K562 (cell line): Measurements from ENCODE around the gene DHRS4L2. TPM values are rescaled to one million over a fixed set of nuclear protein-coding genes. Genes with fewer than 3 reads are reported as not detected.

Experiments used
- BRD4 ChIP-seq: fragments of 200-600 bp; sonication (generic); IDR thresholded peaks from 2 replicates; pipeline ENCODE4 v1.6.1; 2017; ENCODE audit warnings: inconsistent platforms
- CHAMP1 ChIP-seq: fragments of 450-650 bp; IDR thresholded peaks from 2 replicates; pipeline ENCODE4 v1.6.1; 2016; ENCODE audit warnings: mild to moderate bottlenecking
- CTCF ChIP-seq, 3 experiments: IDR thresholded peaks in 2 of 3; conservative IDR thresholded peaks in 1 of 3; 2 replicates each; pipeline ENCODE4 v1.5.1; 2011 to 2012; ENCODE audit warnings: low read length in 3 of 3, mild to moderate bottlenecking in 3 of 3, control low read depth in 2 of 3, improper control_type of control experiment in 1 of 3, inconsistent platforms in 1 of 3, low read depth in 1 of 3, mixed read lengths in 1 of 3, moderate library complexity in 1 of 3; ENCODE audit not compliant: insufficient read depth in 2 of 3
- E2F8 ChIP-seq: fragments of 450-650 bp; IDR thresholded peaks from 2 replicates; pipeline ENCODE4 v1.7.1; 2018; ENCODE audit warnings: mild to moderate bottlenecking, low read depth; ENCODE audit not compliant: partially characterized antibody
- HNRNPK ChIP-seq: fragments of 200-400 bp; formaldehyde crosslinking; IDR thresholded peaks from one replicate; pipeline ENCODE4 v1.6.1; 2018; ENCODE audit warnings: mild to moderate bottlenecking, low read depth, low read length; ENCODE audit not compliant: poor library complexity, severe bottlenecking
- MAFF ChIP-seq: IDR thresholded peaks from 2 replicates; pipeline ENCODE4 v1.6.1; 2012; ENCODE audit warnings: low read length, improper control_type of control experiment
- PCBP2 ChIP-seq: fragments of 200-400 bp; formaldehyde crosslinking; IDR thresholded peaks from 2 replicates; pipeline ENCODE4 v1.6.1; 2018; ENCODE audit warnings: low read length, low read depth, mild to moderate bottlenecking, moderate library complexity; ENCODE audit not compliant: poor library complexity, severe bottlenecking
- RBM25 ChIP-seq: fragments of 200-400 bp; formaldehyde crosslinking; IDR thresholded peaks from 2 replicates; pipeline ENCODE4 v1.6.1; 2018; ENCODE audit warnings: low read length, low read depth, moderate library complexity; ENCODE audit not compliant: severe bottlenecking
- SREBF1 ChIP-seq: fragments of 150-350 bp; IDR thresholded peaks from 2 replicates; pipeline ENCODE4 v1.6.1; 2014; ENCODE audit warnings: antibody characterized with exemption, low read depth, low read length, borderline replicate concordance
- SREBF2 ChIP-seq: sonication (generic); formaldehyde crosslinking; IDR thresholded peaks from 2 replicates; pipeline ENCODE4 v1.4.0; 2020; ENCODE audit warnings: mild to moderate bottlenecking, missing genetic modification reagents
- TEAD1 ChIP-seq, 2 experiments: fragments of 450-650 bp in 1 of 2; sonication (generic) in 1 of 2; formaldehyde crosslinking; IDR thresholded peaks; 2 replicates each; pipeline versions ENCODE4 v1.4.0 to v1.8.0; 2020 to 2022; ENCODE audit warnings: mild to moderate bottlenecking in 2 of 2, missing genetic modification reagents in 1 of 2
- ZBED1 ChIP-seq: IDR thresholded peaks from 2 replicates; pipeline ENCODE4 v1.6.1; 2014
- ZBTB2 ChIP-seq: fragments of 450-650 bp; IDR thresholded peaks from 2 replicates; pipeline ENCODE4 v1.6.1; 2016; ENCODE audit warnings: antibody characterized with exemption
- ZBTB43 ChIP-seq: sonication (generic); formaldehyde crosslinking; IDR thresholded peaks from 2 replicates; pipeline ENCODE4 v1.8.0; 2023; ENCODE audit warnings: mild to moderate bottlenecking, missing genetic modification reagents
- ZNF232 ChIP-seq: sonication (generic); formaldehyde crosslinking; IDR thresholded peaks from 2 replicates; pipeline ENCODE4 v1.8.0; 2022; ENCODE audit warnings: mild to moderate bottlenecking, missing genetic modification reagents
- ZNF830 ChIP-seq: fragments of 250-450 bp; sonication (Bioruptor Pico); IDR thresholded peaks from 2 replicates; pipeline ENCODE4 v1.5.0; 2021; ENCODE audit warnings: mild to moderate bottlenecking
- ZSCAN29 ChIP-seq: fragments of 450-650 bp; IDR thresholded peaks from 2 replicates; pipeline ENCODE4 v1.6.1; 2017
- polyA plus RNA-seq, 8 experiments: library from polyadenylated mRNA; depleted of rRNA in 4 of 8; stranded (reverse) in 5 of 8; unstranded in 3 of 8; fragments of >200 nt; fragmentation: Nextera tagmentation in 2 of 8; fragmentation: Illumina TruSeq in 1 of 8; extraction: Ambion mirVana in 2 of 8; extraction: Trizol in 1 of 8; gene quantifications; 2 replicates each; pipeline versions ENCODE4 v1.2.1 to v1.2.3, GENCODE V29; 2011 to 2014; ENCODE audit warnings: inconsistent platforms in 1 of 8, missing spikeins in 1 of 8
- total RNA-seq, 7 experiments: library from RNA; depleted of rRNA in 6 of 7; stranded (reverse); fragments of >200 nt in 6 of 7; fragmentation: Illumina TruSeq in 2 of 7; extraction: Trizol in 2 of 7; gene quantifications; 2 replicates each; pipeline versions ENCODE4 v1.2.1 to v1.2.3, GENCODE V29; 2011 to 2021; ENCODE audit warnings: low replicate concordance in 1 of 7

The DHRS4L2 gene
- total and polyA plus RNA-seq, 9 of the 15 experiments (the other 6 are each of a cell fraction or from before 2014, with no cell fraction given) = 2.3 to 13.7 (median 8.1) TPM

GRCh38 chr14:23953464-23954278 is 35.1 kb upstream of the DHRS4L2 start, which contains the start of gene DHRS4 (continued):
- TF ChIP-seq CHAMP1 = no peak
- no peak for TF ChIP-seq E2F8
- TF ChIP-seq RBM25 = no peak
- TF ChIP-seq SREBF2 (CRISPR knock-in tag) = no peak
- TF ChIP-seq ZBED1 = no peak
- no peak for TF ChIP-seq SREBF1
- no peak for TF ChIP-seq BRD4
- no peak for TF ChIP-seq ZNF830 (CRISPR knock-in tag)
- TF ChIP-seq TEAD1 (CRISPR knock-in tag; IDR thresholded peaks at IDR 0.05) = peak in 1 of 2 experiments; percentile 37; a peak in 1 of 4 replicates
- no peak for TF ChIP-seq PCBP2
- no peak for TF ChIP-seq ZSCAN29
- TF ChIP-seq CTCF (IDR thresholded peaks at IDR 0.05 in 2 of 3, conservative IDR thresholded peaks at IDR 0.05 in 1 of 3; ENCODE audit: insufficient read depth in 2 of 3, low read depth in 1 of 3, low read length in 3 of 3) = peak; percentile 80 to 83 (median 82)
- TF ChIP-seq ZNF232 = no peak
- TF ChIP-seq ZBTB2 = no peak
- no peak for TF ChIP-seq HNRNPK
- no peak for TF ChIP-seq ZBTB43 (CRISPR knock-in tag)
- no peak for TF ChIP-seq MAFF
